ENCODE results near the gene TBC1D1.

TBC1D1 gene

GRCh38 chr4:38060829-38061431, 170.0 kb downstream of the TBC1D1 start:
- DNase-seq = no peak

- DNase-seq = peak; percentile 68
These were observed 171.3 kb downstream of the TBC1D1 start for GRCh38 chr4:38062088-38062775.

- no peak for DNase-seq
These were observed 171.9 kb downstream of the TBC1D1 start for GRCh38 chr4:38062776-38063097.

GRCh38 chr4:38065176-38065575, 174.3 kb downstream of the TBC1D1 start:
- DNase-seq = no peak

- no peak for DNase-seq
These were observed 175.0 kb downstream of the TBC1D1 start for GRCh38 chr4:38065900-38066299.

GRCh38 chr4:38067499-38067898, 176.6 kb downstream of the TBC1D1 start:
- DNase-seq = no peak

- DNase-seq = no peak
These were observed 177.2 kb downstream of the TBC1D1 start for GRCh38 chr4:38068107-38068506.

GRCh38 chr4:38069271-38069760, 178.4 kb downstream of the TBC1D1 start:
- no peak for DNase-seq

- no peak for DNase-seq
These were observed 181.0 kb downstream of the TBC1D1 start for GRCh38 chr4:38071801-38072431.

- DNase-seq = no peak
These were observed 181.7 kb downstream of the TBC1D1 start for GRCh38 chr4:38072578-38072977.

GRCh38 chr4:38073596-38074234, 182.8 kb downstream of the TBC1D1 start:
- no peak for DNase-seq

- DNase-seq = no peak
These were observed 184.7 kb downstream of the TBC1D1 start for GRCh38 chr4:38075370-38076152.

GRCh38 chr4:38076153-38076669, 185.3 kb downstream of the TBC1D1 start:
- no peak for DNase-seq

- no peak for DNase-seq
These were observed 187.1 kb downstream of the TBC1D1 start for GRCh38 chr4:38077791-38078489.

- no peak for DNase-seq
These were observed 187.9 kb downstream of the TBC1D1 start for GRCh38 chr4:38078590-38079421.

GRCh38 chr4:38080061-38080974, 189.4 kb downstream of the TBC1D1 start:
- no peak for DNase-seq

GRCh38 chr4:38082021-38082420, 191.1 kb downstream of the TBC1D1 start:
- no peak for DNase-seq

GRCh38 chr4:38082424-38083385, 191.8 kb downstream of the TBC1D1 start:
- no peak for DNase-seq
